HFF-Myc (cell line): Measurements from ENCODE around the gene PXDC1.

Experiments used
- DNase-seq: peaks from one replicate; pipeline ENCODE4 v3.0.0-alpha.2; 2011; ENCODE audit warnings: low read depth; ENCODE audit errors: extremely low read depth
- H3K4me3 ChIP-seq: replicated peaks from 2 replicates; pipeline ENCODE4 v1.5.1; 2011; ENCODE audit warnings: low read depth, mild to moderate bottlenecking, control low read depth, low read length
- TF ChIP-seq, protein P1 (sequence below): IDR thresholded peaks from 2 replicates; pipeline ENCODE4 v1.5.1; 2012; ENCODE audit warnings: mild to moderate bottlenecking, low read depth, low read length, control low read depth; ENCODE audit errors: missing control alignments

The PXDC1 gene

DNA sequence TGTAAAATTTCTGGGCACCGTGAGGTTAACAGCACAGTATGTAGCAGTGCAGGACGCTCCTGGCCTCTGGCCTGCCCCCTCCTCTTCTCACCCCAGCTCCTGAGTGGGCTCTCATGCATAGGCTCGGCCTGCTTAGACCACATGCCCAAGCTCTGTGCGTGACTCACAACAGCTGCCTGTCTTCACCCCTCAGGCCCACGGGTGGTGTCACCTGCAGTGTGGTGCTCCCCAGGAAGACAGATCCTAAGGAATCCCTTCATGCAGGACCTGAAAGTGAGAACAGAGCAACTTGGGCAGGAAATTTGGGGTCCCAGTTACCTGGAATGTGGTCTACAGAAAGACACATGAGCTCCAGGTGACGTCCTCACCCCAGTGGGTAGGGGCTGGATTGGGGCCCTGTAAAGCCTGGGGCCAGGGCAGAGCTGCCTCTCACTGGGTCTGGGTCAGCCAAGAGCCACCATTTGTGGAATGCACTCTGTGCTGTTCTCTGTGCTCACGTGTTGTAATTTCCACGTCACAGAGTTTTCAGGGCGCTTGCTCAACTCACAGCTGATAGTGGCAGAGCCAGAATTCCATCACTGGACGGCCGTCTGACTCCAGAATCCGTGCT is 37.0 kb upstream of the PXDC1 start:
- H3K4me3 ChIP-seq: no peak overlapping the region
- TF ChIP-seq, protein P1, sequence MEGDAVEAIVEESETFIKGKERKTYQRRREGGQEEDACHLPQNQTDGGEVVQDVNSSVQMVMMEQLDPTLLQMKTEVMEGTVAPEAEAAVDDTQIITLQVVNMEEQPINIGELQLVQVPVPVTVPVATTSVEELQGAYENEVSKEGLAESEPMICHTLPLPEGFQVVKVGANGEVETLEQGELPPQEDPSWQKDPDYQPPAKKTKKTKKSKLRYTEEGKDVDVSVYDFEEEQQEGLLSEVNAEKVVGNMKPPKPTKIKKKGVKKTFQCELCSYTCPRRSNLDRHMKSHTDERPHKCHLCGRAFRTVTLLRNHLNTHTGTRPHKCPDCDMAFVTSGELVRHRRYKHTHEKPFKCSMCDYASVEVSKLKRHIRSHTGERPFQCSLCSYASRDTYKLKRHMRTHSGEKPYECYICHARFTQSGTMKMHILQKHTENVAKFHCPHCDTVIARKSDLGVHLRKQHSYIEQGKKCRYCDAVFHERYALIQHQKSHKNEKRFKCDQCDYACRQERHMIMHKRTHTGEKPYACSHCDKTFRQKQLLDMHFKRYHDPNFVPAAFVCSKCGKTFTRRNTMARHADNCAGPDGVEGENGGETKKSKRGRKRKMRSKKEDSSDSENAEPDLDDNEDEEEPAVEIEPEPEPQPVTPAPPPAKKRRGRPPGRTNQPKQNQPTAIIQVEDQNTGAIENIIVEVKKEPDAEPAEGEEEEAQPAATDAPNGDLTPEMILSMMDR: no peak
- no peak for DNase-seq

DNA sequence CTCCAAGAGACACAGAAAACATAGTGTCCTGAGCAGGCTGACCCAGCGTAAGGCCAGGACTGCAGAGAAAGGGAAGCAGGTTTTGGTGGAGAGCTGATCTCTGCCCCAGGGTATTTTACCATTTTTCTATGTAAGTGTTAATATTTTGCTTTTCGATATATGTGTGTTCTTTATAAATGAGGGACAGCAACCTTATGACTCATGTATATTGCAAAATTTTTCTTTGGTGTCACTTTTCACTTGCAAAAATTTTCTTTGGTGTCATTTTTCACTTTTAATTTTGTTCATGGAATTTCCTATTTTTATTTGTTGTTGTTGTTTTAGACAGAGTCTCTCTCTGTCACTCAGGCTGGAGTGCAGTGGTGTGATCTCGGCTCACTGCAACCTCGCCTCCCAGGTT is 34.6 kb upstream of the PXDC1 start:
- no peak overlapping the region for H3K4me3 ChIP-seq
- TF ChIP-seq, protein P1: no peak
- DNase-seq: no peak

DNA sequence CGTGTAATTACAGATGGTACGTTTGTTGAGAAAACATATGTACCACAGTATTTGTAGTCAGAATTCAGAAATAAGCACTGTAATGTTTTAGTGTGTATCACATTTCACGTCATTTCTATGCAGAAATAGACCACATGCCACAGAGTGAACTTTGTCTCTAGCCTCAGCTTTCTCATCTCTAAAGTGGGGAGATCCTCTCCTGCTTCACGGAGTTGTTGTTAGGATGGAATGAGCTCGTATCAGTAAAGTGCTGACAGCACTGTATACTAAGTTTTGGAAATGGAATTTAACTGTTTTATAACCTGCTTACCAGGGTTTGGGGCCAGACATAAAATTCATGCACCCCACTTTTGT is 34.2 kb upstream of the PXDC1 start:
- TF ChIP-seq, protein P1: no peak
- DNase-seq: no peak

DNA sequence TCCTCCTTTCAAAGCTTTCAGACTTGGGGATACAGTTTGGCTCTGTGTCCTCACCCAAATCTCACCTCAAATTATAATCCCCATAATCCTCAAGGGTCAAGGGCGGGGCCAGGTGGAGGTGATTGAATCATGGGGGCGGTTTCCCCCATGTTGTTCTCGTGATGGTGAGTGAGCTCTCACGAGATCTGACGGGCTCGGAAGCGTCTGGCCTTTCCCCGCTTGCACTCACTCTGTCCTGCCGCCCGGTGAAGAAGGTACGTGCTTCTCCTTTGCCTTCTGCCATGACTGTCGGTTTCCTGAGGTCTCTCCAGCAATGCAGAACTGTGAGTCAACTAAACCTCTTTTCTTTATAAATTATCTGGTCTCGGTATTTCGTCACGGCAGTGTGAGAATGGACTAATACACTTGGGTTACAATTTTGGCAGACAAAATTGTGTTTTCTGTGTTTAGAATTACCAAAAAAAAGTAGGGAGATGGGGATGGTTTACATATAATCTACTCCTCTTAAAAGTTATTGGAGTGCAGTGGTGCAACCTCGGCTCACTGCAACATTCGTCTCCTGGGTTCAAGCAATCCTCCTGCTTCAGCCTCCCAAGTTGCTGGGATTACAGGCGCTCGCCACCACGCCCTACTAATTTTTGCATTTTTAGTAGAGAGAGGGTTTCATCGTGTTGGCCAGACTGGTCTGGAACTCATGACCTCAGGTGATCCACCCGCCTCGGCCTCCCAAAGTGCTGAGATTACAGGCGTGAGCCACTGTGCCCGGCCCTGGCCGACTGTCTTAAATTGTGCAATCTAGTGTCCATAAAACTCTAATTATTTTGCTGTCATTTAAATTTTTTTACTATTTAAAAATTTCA is 33.6 kb upstream of the PXDC1 start:
- no peak for DNase-seq
- H3K4me3 ChIP-seq: no peak overlapping the region
- TF ChIP-seq, protein P1: no peak

More for the DNA sequence above, 34.2 kb upstream of the PXDC1 start:
- no peak overlapping the region for H3K4me3 ChIP-seq

DNA sequence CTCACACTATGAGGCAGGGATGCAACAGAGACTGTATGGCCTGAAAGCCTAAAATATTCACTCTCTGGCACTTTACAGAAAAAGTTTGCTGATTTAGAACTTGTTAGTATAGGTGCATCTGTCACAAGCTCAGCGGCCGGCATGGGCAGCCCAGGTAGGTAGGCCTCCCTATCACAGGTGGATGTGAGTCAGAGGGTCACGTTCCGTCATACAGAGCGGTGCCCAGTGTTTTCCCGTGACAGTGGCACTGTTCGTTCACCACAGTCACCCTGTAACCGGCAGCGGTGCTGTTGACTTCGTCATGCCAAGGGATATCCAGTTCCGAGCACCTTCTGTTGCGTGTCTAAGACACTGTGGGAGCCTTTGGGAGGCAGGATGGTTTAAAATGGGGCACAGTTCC is 32.9 kb upstream of the PXDC1 start:
- no peak for DNase-seq
- TF ChIP-seq, protein P1: no peak

DNA sequence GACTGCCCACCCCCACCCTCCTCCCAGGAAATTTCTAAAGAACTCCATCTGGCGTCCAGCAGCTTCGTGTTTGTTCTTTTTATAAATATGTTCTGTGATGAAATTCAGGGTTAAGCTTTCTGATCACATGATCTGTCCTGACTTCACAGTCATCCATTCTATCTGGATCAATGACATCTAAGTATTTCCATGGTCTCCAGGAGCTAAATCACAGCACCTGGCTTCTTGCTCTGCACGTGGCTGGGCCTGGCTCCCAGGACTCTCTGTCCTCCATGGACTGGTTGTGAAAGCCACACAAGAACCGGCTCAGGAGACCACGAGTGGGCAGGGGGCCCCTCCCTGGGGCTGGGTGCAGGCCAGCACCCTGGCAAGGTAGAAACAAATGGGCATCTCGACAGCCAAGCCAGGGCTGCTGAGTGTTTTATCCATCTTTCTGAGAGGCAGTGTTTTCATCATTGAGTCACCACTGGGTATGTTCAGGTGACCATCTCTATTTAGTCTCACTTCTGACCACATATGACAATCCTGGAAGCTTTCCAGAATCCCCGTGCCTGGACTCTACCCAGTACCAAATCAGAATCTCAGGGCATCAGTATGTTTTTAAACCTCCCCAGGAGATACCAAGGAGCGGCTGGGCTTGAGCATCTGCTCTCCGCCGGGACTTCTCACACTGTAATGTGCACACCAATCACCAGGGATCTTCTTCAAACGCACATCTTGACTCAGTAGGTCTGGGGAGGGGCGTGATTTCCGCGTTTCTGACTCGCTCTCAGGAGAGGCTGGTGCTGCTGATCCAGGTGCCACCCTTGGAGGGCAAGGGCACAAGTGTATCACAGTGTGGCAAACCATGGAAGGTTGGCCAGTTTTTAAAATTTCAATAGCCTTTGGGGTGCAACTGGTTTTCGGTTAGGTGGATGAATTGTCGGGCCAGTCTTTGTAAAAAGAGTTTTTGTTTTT is 31.6 kb upstream of the PXDC1 start:
- no peak overlapping the region for H3K4me3 ChIP-seq
- DNase-seq: no peak
- TF ChIP-seq, protein P1: no peak

More for the DNA sequence above, 32.9 kb upstream of the PXDC1 start:
- H3K4me3 ChIP-seq: no peak overlapping the region
